Sigmoid colon (tissue), 4 donors: ENCODE measurements around the gene GRIK1.

ENCODE experiments used
- EP300 ChIP-seq, 4 donors: sonication (generic); formaldehyde crosslinking; IDR thresholded peaks; one replicate each; pipeline ENCODE4 v1.6.1; 2017; ENCODE audit warnings: antibody characterized with exemption in 4 of 4
- TF ChIP-seq, protein P1 (sequence below), 4 experiments: fragments of 450-650 bp in 3 of 4; fragments of 200-600 bp in 1 of 4; IDR thresholded peaks; one replicate each; pipeline ENCODE4 v1.5.1; 2016 to 2019; ENCODE audit warnings: antibody characterized with exemption in 4 of 4, mild to moderate bottlenecking in 3 of 4, moderate library complexity in 2 of 4

DNA sequence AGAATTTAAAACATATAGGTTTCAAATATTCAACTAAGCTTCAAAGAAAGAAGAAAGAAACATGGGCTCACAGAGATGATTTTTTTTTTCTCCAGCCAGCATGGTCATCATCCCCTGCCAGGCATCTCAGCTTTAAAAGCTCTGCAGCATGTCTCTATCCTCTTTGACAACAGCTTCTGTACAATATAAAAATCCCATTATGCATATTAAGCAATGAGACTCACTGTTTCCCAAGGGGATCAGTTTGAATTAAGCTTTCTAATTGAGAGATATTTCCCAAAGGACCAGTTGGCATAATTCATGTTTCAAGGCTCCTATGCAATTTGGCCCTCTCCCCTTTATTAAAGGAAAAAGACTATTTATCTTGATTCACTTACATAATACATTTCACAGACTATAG, 220.3 kb downstream of the GRIK1 start:
- TF ChIP-seq, protein P1, sequence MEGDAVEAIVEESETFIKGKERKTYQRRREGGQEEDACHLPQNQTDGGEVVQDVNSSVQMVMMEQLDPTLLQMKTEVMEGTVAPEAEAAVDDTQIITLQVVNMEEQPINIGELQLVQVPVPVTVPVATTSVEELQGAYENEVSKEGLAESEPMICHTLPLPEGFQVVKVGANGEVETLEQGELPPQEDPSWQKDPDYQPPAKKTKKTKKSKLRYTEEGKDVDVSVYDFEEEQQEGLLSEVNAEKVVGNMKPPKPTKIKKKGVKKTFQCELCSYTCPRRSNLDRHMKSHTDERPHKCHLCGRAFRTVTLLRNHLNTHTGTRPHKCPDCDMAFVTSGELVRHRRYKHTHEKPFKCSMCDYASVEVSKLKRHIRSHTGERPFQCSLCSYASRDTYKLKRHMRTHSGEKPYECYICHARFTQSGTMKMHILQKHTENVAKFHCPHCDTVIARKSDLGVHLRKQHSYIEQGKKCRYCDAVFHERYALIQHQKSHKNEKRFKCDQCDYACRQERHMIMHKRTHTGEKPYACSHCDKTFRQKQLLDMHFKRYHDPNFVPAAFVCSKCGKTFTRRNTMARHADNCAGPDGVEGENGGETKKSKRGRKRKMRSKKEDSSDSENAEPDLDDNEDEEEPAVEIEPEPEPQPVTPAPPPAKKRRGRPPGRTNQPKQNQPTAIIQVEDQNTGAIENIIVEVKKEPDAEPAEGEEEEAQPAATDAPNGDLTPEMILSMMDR (IDR thresholded peaks at IDR 0.05), result no peak
- no peak for TF ChIP-seq EP300 (IDR thresholded peaks at IDR 0.05)
